GM21367 (cell line): ENCODE results near the gene SMG6.

Source experiments
- ATAC-seq: cut with Tn5 transposase; IDR thresholded peaks from one replicate; pipeline ENCODE4 v1.9.1; 2021; ENCODE audit not compliant: unreplicated experiment

Gene SMG6

GRCh38 chr17:2110436-2110835 is 193.1 kb downstream of the SMG6 start:
- ATAC-seq: no peak

- ATAC-seq: no peak
Observed at GRCh38 chr17:2108170-2108569, 195.4 kb downstream of the SMG6 start.

DNA sequence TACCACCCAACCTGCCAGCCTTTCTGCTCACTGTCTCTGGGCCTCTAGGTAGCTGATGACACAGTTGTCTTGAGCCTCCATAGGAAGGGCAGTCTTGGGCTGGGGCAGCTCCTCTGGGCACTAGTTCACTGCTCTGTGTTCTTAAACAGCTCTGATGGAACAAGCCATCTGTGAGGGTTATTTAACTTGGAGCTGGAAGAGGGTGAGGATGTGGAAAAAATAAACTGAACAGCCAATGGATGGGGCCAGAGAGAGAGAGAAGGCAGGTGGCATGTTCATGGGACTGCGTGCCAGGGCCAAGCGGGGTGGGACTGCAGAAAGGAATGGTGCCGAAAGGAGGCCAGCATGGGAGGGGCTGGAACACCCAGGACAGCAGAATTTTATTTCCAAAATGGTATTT is 196.1 kb downstream of the SMG6 start:
- no peak for ATAC-seq

DNA sequence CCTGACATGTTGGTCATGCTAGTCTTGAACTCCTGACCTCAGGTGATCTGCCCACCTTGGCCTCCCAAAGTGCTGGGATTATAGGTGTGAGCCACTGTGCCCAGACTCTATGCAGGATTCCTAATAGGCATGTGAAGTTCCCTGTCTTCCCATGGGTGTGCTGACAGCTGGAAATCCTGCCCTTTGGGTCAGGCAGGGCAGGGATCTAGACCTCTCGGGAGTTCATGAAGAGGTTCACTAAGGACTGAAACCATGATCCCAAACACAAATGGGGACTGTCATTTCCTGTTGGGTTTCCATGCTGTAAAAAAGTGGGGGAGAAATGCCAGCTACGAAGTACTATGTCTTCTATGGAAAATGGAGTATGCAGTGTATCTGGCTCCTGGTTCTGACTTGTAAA is 196.5 kb downstream of the SMG6 start:
- no peak for ATAC-seq

GRCh38 chr17:2106308-2106955 is 197.2 kb downstream of the SMG6 start:
- ATAC-seq: no peak

- no peak for ATAC-seq
Observed at GRCh38 chr17:2105663-2106062, 197.9 kb downstream of the SMG6 start.

DNA sequence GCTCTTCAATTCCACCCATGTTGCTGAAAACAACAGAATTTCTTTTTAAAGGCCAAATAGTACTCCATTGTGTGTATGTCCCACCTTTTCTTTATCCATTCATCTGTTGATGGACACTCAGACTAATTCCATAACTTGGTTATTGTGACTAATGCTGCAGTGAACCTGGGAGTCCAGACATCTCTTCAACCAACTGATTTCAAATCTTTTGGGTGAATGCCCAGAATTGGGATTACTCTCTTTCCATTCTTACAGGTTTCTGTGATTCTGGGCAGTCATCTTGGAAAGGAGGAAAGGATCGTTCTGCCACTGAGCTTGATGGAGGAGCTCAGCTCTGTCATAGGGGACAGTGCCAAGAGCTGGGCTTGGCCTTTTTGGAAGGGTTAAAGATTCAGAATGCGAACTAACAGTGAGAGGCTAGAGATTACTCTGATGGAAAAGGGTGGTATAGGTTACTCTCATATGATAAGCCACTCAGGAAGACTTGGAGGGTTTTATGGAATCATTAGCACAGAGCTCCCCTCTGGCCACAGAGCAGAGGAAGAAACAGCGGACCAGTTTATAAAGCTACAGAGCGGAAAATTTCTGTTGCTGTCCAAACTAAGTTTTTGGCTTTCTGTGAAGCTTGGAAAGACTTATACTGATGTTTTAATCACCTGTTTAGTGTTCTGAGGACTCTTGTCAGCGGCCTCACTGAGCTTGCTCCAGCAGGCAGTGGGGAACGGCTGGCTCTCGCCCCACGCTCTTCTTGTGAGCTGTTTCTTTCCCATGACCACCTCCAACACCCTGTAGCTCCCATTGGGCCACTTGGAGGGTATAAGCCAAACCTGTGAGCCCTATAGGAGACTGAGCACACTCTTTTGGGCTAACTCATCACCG is 200.4 kb downstream of the SMG6 start:
- ATAC-seq: no peak

- ATAC-seq: no peak
Observed at GRCh38 chr17:2101448-2102257, 201.9 kb downstream of the SMG6 start.

GRCh38 chr17:2095536-2095910 is 208.1 kb downstream of the SMG6 start:
- ATAC-seq: no peak

DNA sequence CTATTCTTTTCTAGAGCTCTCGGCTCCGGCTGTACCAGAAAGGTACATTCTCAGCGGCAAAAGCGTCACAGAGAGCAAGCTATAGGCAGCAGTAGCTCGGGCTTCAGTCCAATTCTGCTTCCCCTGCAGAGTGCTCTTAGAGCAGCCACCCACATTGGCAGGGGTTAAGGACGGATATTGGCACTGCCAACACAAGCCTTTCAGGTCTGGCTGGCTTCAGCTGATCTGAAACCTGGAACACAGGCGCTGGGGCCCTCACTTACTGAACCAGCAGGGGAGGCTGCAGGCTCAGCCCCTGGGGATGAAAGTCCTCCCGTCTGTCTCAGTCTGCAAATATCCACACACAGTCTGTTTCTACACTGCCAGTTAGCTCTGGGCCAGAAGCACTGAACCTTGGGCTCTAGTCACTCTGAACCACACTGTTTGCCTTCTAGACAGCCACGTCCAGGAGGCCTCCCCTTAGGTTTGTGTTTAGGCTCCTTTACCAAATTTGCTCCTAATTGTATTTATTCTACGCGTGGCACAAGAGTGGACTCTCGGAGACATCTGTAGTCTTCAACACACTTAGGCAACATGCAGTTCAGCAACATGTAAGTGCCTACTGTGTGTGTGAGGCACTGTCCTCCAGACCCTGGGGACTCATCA is 208.6 kb downstream of the SMG6 start:
- ATAC-seq: no peak

DNA sequence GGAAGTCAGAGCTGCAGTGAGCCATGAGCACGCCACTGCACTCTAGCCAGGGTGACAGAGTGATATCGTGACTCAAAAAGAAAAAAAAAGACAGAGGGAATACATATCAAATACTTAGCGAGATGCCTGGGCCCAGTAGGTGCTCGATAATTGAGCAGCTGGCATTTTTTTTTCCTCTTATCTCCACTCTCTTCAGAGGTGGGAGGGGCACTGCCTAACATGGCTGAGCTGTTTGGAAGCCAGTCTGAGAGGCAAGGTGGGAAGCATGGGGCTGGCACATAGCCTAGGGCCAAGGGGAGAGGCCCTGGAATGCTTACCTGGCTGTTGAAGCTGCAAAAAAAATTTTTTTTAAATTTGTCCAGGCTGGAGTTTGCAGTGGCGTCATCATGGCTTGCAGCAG is 210.2 kb downstream of the SMG6 start:
- no peak for ATAC-seq

DNA sequence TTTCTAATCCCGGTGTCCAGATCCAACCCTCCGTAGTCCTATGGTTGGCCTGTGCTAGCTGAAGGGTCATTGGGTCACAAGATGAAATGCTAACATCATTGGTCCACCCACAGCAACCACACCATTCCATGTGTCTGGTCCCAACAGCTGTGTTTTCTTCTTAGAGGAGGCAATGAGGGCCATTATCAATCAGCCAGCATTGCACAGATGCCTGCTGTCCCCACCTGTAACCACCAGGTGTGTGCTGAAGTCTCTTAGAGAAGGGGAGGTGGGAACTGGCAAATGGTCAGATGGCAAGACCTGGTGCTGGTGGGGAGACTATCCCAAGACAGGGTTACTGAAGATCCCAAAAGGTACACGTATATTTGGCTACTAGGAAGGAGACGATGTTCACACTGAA is 211.3 kb downstream of the SMG6 start:
- no peak for ATAC-seq

- no peak for ATAC-seq
Observed at GRCh38 chr17:2090804-2091534, 212.6 kb downstream of the SMG6 start.

- ATAC-seq: no peak
Observed at GRCh38 chr17:2090210-2090641, 213.4 kb downstream of the SMG6 start.

GRCh38 chr17:2089021-2089422 is 214.6 kb downstream of the SMG6 start:
- ATAC-seq: peak; percentile 7

DNA sequence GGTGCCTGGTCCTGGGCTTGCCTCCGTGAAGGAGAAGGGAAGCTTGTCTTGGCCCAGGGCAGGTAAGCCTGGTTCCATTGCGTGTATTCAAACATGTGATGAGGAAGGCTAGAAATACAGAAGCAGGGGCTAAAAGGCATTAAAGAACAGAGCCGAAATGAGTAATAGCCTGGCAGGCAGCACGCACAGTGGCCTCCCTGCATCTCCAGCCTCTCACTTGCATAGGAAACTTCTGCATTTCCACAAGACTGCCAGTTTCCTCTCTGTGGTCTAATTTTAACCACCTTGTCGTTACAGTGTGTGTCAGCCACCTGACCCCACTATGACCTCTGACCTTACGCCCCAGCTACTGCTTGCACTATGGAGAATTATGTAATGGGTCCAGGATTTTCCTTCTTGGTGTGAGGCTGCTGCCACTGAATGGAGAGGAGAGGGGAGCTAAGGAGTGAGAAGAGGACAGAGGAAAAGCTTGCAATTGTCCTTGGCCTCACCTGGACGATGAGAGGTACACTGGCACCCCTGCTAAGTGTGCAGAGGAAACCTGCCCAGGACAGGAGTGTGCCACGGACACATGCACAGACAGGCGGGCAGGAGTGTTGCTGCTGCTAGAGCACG is 215.9 kb downstream of the SMG6 start:
- ATAC-seq: no peak

GRCh38 chr17:2086306-2086705 is 217.3 kb downstream of the SMG6 start:
- ATAC-seq: no peak

DNA sequence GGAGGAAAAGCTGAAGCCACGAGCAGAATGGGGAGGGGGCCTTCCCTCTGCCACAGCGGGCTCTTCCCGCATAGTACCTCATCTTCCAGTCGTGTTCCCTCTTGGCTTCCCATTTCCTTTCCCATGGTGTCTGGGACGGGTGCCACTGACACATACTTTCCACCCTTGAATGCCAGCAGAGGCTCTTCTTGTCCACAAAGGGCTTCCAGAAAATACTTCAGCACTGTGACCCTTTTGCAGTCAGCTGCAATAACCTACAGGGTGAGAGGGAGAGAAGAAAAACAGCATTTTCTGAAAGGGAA is 218.0 kb downstream of the SMG6 start:
- no peak for ATAC-seq

- ATAC-seq: no peak
Observed at GRCh38 chr17:2084766-2085647, 218.6 kb downstream of the SMG6 start.
